H1 (cell line): ENCODE data around the gene KRT3. TPM values are rescaled to one million over a fixed set of nuclear protein-coding genes. Genes with fewer than 3 reads are reported as not detected.

Experiments
- CTCF ChIA-PET: fragments of 300-600 bp; sonication (Branson Sonifier 250); formaldehyde crosslinking; loops from one replicate; lab custom pipeline; 2021; ENCODE audit not compliant: partially characterized antibody; lab: Charles Lee
- POLR2A ChIA-PET: fragments of 300-600 bp; sonication (Branson Sonifier 250); formaldehyde crosslinking; loops from one replicate; lab custom pipeline; 2021; ENCODE audit warnings: inconsistent platforms; ENCODE audit not compliant: partially characterized antibody; lab: Charles Lee
- DNase-seq, 2 experiments: peaks; one replicate each; pipeline versions ENCODE4 v3.0.0 to v3.0.0-alpha.2; 2010 to 2022; ENCODE audit warnings: low spot score in 2 of 2, low read depth in 1 of 2, mixed read lengths in 1 of 2
- FAIRE-seq: peaks from 2 replicates; lab custom pipeline; 2011; peaks lifted over from hg19 to GRCh38; lab: Jason Lieb, UNC
- H2AFZ ChIP-seq: 2 replicates; pipeline ENCODE4 v1.8.1; 2012; ENCODE audit warnings: low read length, inconsistent platforms
- H2AK5ac ChIP-seq: 2 replicates; pipeline ENCODE4 v1.6.1; 2013; ENCODE audit warnings: low read depth, low read length
- H2BK120ac ChIP-seq: replicated peaks from 2 replicates; pipeline ENCODE3; 2013; ENCODE audit warnings: low read depth, low read length, inconsistent platforms
- H2BK12ac ChIP-seq: 2 replicates; pipeline ENCODE4 v1.6.1; 2013; ENCODE audit warnings: low read depth, low read length
- H2BK15ac ChIP-seq: 2 replicates; pipeline ENCODE4 v1.6.1; 2013; ENCODE audit warnings: low read length
- H2BK20ac ChIP-seq: 2 replicates; pipeline ENCODE4 v1.6.1; 2013; ENCODE audit warnings: low read length
- H2BK5ac ChIP-seq: 2 replicates; pipeline ENCODE4 v1.6.1; 2013; ENCODE audit warnings: low read depth, low read length
- H3K14ac ChIP-seq: 2 replicates; pipeline ENCODE4 v1.6.1; 2013; ENCODE audit warnings: inconsistent platforms; ENCODE audit not compliant: insufficient read length
- H3K18ac ChIP-seq: 2 replicates; pipeline ENCODE4 v1.6.1; 2013; ENCODE audit warnings: low read length; ENCODE audit errors: extremely low read depth
- H3K23ac ChIP-seq: 2 replicates; pipeline ENCODE4 v1.6.1; 2013; ENCODE audit warnings: inconsistent platforms; ENCODE audit not compliant: insufficient read length
- H3K23me2 ChIP-seq: 2 replicates; pipeline ENCODE4 v1.6.1; 2013; ENCODE audit warnings: low read depth, low read length
- H3K27ac ChIP-seq: 2 replicates; pipeline ENCODE4 v1.6.1; 2011; ENCODE audit warnings: low read depth, low read length, inconsistent platforms
- H3K27me3 ChIP-seq, 4 experiments: replicated peaks in 1 of 4; 1 replicate in 1 of 4; 2 replicates in 3 of 4; pipeline versions ENCODE4 v1.6.1 to v1.8.1; 2011 to 2013; ENCODE audit warnings: low read length in 3 of 4, mild to moderate bottlenecking in 3 of 4, inconsistent platforms in 2 of 4, mixed read lengths in 2 of 4, moderate library complexity in 1 of 4; ENCODE audit not compliant: control insufficient read depth in 3 of 4, insufficient read depth in 3 of 4; ENCODE audit errors: extremely low read depth in 1 of 4
- H3K36me3 ChIP-seq, 4 experiments: 2 replicates each; pipeline versions ENCODE4 v1.6.1 to v1.8.1; 2011 to 2013; ENCODE audit warnings: mild to moderate bottlenecking in 4 of 4, low read length in 3 of 4, moderate library complexity in 2 of 4, control low read depth in 1 of 4, inconsistent platforms in 1 of 4; ENCODE audit not compliant: insufficient read depth in 4 of 4, control insufficient read depth in 2 of 4
- H3K4ac ChIP-seq: replicated peaks from 2 replicates; pipeline ENCODE3; 2013; ENCODE audit warnings: low read length, low read depth, mixed read lengths, inconsistent platforms; ENCODE audit not compliant: insufficient read length
- H3K4me1 ChIP-seq, 4 experiments: replicated peaks in 1 of 4; 1 replicate in 1 of 4; 2 replicates in 3 of 4; pipeline versions ENCODE4 v1.6.1 to v1.8.1; 2011 to 2013; ENCODE audit warnings: low read length in 3 of 4, inconsistent platforms in 2 of 4, mixed read lengths in 1 of 4; ENCODE audit not compliant: insufficient read depth in 4 of 4, control insufficient read depth in 3 of 4
- H3K4me2 ChIP-seq, 2 experiments: 2 replicates each; pipeline versions ENCODE4 v1.6.1 to v1.8.1; 2011 to 2013; ENCODE audit warnings: low read depth in 2 of 2, low read length in 2 of 2, control low read depth in 1 of 2, inconsistent platforms in 1 of 2, mild to moderate bottlenecking in 1 of 2; ENCODE audit not compliant: insufficient read depth in 1 of 2
- H3K4me3 ChIP-seq, 4 experiments: fragments of 200-600, 300-600 bp in 1 of 4; sonication (generic), shearing (Covaris generic), sonication (Bioruptor Twin) in 1 of 4; 2 replicates each; pipeline versions ENCODE4 v1.5.1 to v1.8.1; 2011 to 2016; ENCODE audit warnings: low read length in 4 of 4, low read depth in 3 of 4, control low read depth in 2 of 4, inconsistent platforms in 2 of 4, mild to moderate bottlenecking in 2 of 4, mixed read lengths in 1 of 4, moderate library complexity in 1 of 4; ENCODE audit not compliant: insufficient read depth in 2 of 4; ENCODE audit errors: extremely low read depth in 1 of 4
- H3K56ac ChIP-seq: replicated peaks from 2 replicates; pipeline ENCODE3; 2013; ENCODE audit warnings: low read depth, mild to moderate bottlenecking, mixed read lengths, low read length, inconsistent platforms; ENCODE audit not compliant: insufficient read length
- H3K79me1 ChIP-seq: 2 replicates; pipeline ENCODE4 v1.6.1; 2013; ENCODE audit warnings: low read depth, low read length, control low read depth
- H3K79me2 ChIP-seq, 2 experiments: 2 replicates each; pipeline versions ENCODE4 v1.6.1 to v1.8.1; 2012 to 2013; ENCODE audit warnings: low read length in 2 of 2, mild to moderate bottlenecking in 2 of 2, inconsistent platforms in 1 of 2; ENCODE audit not compliant: insufficient read depth in 2 of 2, control insufficient read depth in 1 of 2
- H3K9ac ChIP-seq, 4 experiments: replicated peaks in 1 of 4; 1 replicate in 1 of 4; 2 replicates in 3 of 4; pipeline versions ENCODE4 v1.6.1 to v1.8.1; 2011 to 2013; ENCODE audit warnings: low read depth in 3 of 4, low read length in 3 of 4, control low read depth in 2 of 4, mild to moderate bottlenecking in 2 of 4, moderate library complexity in 2 of 4, inconsistent platforms in 1 of 4; ENCODE audit errors: extremely low read depth in 1 of 4
- H3K9me3 ChIP-seq, 2 experiments: 2 replicates each; pipeline versions ENCODE4 v1.6.1 to v1.8.1; 2012 to 2013; ENCODE audit warnings: mild to moderate bottlenecking in 2 of 2, moderate library complexity in 2 of 2, control low read depth in 1 of 2, inconsistent platforms in 1 of 2, low read depth in 1 of 2, low read length in 1 of 2, mixed read lengths in 1 of 2; ENCODE audit not compliant: insufficient read depth in 2 of 2
- H4K20me1 ChIP-seq, 2 experiments: replicated peaks in 1 of 2; 2 replicates each; pipeline versions ENCODE3 to v1.8.1; 2011 to 2013; ENCODE audit warnings: inconsistent platforms in 2 of 2, low read length in 2 of 2, mild to moderate bottlenecking in 1 of 2; ENCODE audit not compliant: insufficient read depth in 2 of 2, control insufficient read depth in 1 of 2
- H4K5ac ChIP-seq: 2 replicates; pipeline ENCODE4 v1.6.1; 2013; ENCODE audit warnings: low read length, low read depth, mixed read lengths, inconsistent platforms; ENCODE audit not compliant: insufficient read length
- H4K8ac ChIP-seq: 2 replicates; pipeline ENCODE4 v1.8.0; 2013; ENCODE audit warnings: mild to moderate bottlenecking, moderate library complexity, low read length, inconsistent platforms; ENCODE audit not compliant: insufficient read depth; ENCODE audit errors: extremely low read depth
- H4K91ac ChIP-seq: replicated peaks from 2 replicates; pipeline ENCODE3; 2013; ENCODE audit warnings: low read length, mixed read lengths, inconsistent platforms; ENCODE audit not compliant: insufficient read length
- BRCA1 ChIP-seq: IDR thresholded peaks from 2 replicates; pipeline ENCODE4 v1.6.1; 2012; ENCODE audit warnings: low read depth, low read length, improper control_type of control experiment
- EGR1 ChIP-seq: IDR thresholded peaks from 2 replicates; pipeline ENCODE4 v1.6.1; 2011; ENCODE audit warnings: low read depth, low read length, borderline replicate concordance
- EP300 ChIP-seq, 2 experiments: IDR thresholded peaks; 1 replicate in 1 of 2; 2 replicates in 1 of 2; pipeline ENCODE4 v1.6.1; 2011 to 2012; ENCODE audit warnings: low read depth in 2 of 2, low read length in 2 of 2, mild to moderate bottlenecking in 2 of 2, borderline replicate concordance in 1 of 2, inconsistent platforms in 1 of 2, moderate library complexity in 1 of 2
- HDAC2 ChIP-seq, 2 experiments: fragments of 300-600 bp in 1 of 2; sonication (generic) in 1 of 2; IDR thresholded peaks; 2 replicates each; pipeline ENCODE4 v1.6.1; 2011 to 2012; ENCODE audit warnings: low read depth in 2 of 2, low read length in 2 of 2, mild to moderate bottlenecking in 2 of 2, moderate library complexity in 2 of 2, borderline replicate concordance in 1 of 2, inconsistent platforms in 1 of 2
- JUND ChIP-seq: IDR thresholded peaks from 2 replicates; pipeline ENCODE4 v1.6.1; 2011; ENCODE audit warnings: mild to moderate bottlenecking, improper control_type of control experiment, low read length
- POLR2AphosphoS5 ChIP-seq: IDR thresholded peaks from 2 replicates; pipeline ENCODE4 v1.6.1; 2011; ENCODE audit warnings: low read depth, low read length
- SP2 ChIP-seq: IDR thresholded peaks from 2 replicates; pipeline ENCODE4 v1.6.1; 2012; ENCODE audit warnings: mild to moderate bottlenecking, low read length, inconsistent platforms
- TAF7 ChIP-seq: optimal IDR thresholded peaks from 2 replicates; pipeline ENCODE3; 2011; ENCODE audit warnings: low read depth, mild to moderate bottlenecking, inconsistent platforms, low read length, moderate library complexity, borderline replicate concordance
- TBP ChIP-seq: IDR thresholded peaks from 2 replicates; pipeline ENCODE4 v1.6.1; 2011; ENCODE audit warnings: low read depth, low read length, improper control_type of control experiment
- USF2 ChIP-seq: IDR thresholded peaks from 2 replicates; pipeline ENCODE4 v1.6.1; 2011; ENCODE audit warnings: low read length, improper control_type of control experiment
- YY1 ChIP-seq: IDR thresholded peaks from 2 replicates; pipeline ENCODE4 v1.6.1; 2011; ENCODE audit warnings: low read depth, mild to moderate bottlenecking, low read length
- WGBS, 2 experiments: shearing (Covaris generic) in 1 of 2; methylation state at CpG; one replicate each; pipeline versions ENCODE4 v1.1.6 to v1.1.7; 2013 to 2015; ENCODE audit warnings: low lambda C conversion rate in 2 of 2, mixed read lengths in 2 of 2, inconsistent platforms in 1 of 2, low coverage in 1 of 2, missing lambda C conversion rate in 1 of 2; ENCODE audit not compliant: insufficient replicate concordance in 2 of 2, insufficient coverage in 1 of 2, insufficient read length in 1 of 2; ENCODE audit errors: extremely low coverage in 1 of 2, missing lambda C conversion rate in 1 of 2; 5-methylcytosine and 5-hydroxymethylcytosine counted together
- polyA plus RNA-seq, 7 experiments: library from polyadenylated mRNA; depleted of rRNA in 3 of 7; stranded (reverse) in 5 of 7; unstranded in 2 of 7; fragments of >200 nt in 5 of 7; fragments of 200-250 nt in 2 of 7; gene quantifications; 1 replicate in 5 of 7; 2 replicates in 1 of 7; 4 replicates in 1 of 7; pipeline versions ENCODE4 v1.2.1 to v1.2.3, GENCODE V29; 2011 to 2013; ENCODE audit warnings: missing spikeins in 2 of 7, mixed read lengths in 2 of 7
- total RNA-seq: library from RNA; stranded (reverse); fragmentation: NEBNext Ultra II Directional; extraction: Animal tissue kit (Norgen Biotek cat#: 25700); gene quantifications from 2 replicates; pipeline ENCODE4 v1.2.1, GENCODE V29; 2021
- TF ChIP-seq, protein P1 (sequence below): IDR thresholded peaks from 2 replicates; pipeline ENCODE4 v1.6.1; 2012; ENCODE audit warnings: low read length, inconsistent platforms

KRT3 gene
- total and polyA plus RNA-seq, 2 of the 8 experiments (the other 6 are each of a cell fraction or from before 2014, with no cell fraction given) = not detected

DNA sequence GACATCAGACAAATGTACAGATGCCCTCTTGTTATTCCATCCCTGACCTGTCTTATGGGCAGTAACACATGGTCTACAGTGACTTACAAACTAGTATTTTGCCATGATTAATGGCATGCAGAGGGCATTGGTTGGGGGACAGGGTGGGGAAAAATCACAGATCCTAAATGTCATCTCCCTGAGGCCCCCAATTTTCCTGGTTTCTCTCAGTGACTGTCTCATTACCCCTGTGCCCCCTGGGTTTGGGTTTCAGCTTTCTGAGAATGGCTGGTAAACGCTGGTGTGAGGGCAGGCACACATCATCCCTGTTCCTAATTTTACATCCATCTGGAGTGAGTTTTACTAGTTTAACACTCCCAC, 28.9 kb downstream of the KRT3 start:
- no peak for DNase-seq
- Histone ChIP-seq H3K4ac (no peak overlapping the region), H4K20me1 (no peaks in the 10 kb centered on the region), H2AFZ (no peak overlapping the region), H2BK120ac (no peak overlapping the region), H2BK12ac (no peak overlapping the region), H3K23ac (no peak overlapping the region), H3K9ac (no peak overlapping the region), H2BK5ac (no peak overlapping the region), H3K79me1 (no peaks in the 10 kb centered on the region), H3K23me2 (no peaks in the 10 kb centered on the region), H2BK20ac (no peak overlapping the region), H4K5ac (no peak overlapping the region), H3K4me2 (no peak overlapping the region), H3K27me3 (no peaks in the 10 kb centered on the region), H2BK15ac (no peak overlapping the region), H2AK5ac (no peak overlapping the region), H4K91ac (no peak overlapping the region), H3K4me3 (no peak overlapping the region), H3K36me3 (no peaks in the 10 kb centered on the region), H3K14ac (no peak overlapping the region), H3K4me1 (no peaks in the 10 kb centered on the region), H3K9me3 (peaks cover 0 to 5% of the 10 kb centered on the region in 2 experiments; a peak in 1 of 4 replicates), H3K56ac (no peak overlapping the region), H4K8ac (no peak overlapping the region), H3K18ac (no peak overlapping the region), H3K79me2 (no peaks in the 10 kb centered on the region), H3K27ac (no peak overlapping the region)
- WGBS, 2 experiments = 57% methylated on average over 1 of the region's 1 CpG; no CpG with 5 or more reads in 1 of the 2 experiments
- FAIRE-seq = no peak
- CTCF ChIA-PET = interaction anchor here (0.7 to 2.0 kb wide), 5 partner anchors 9 to 104 kb away, joined by 3 to 10 read pairs (median 3); no protein-coding TSS in a partner anchor
- POLR2A ChIA-PET = no interaction called here
- no peak for TF ChIP-seq JUND
- no peak for TF ChIP-seq YY1
- TF ChIP-seq POLR2AphosphoS5 = no peak
- no peak for TF ChIP-seq TAF7
- no peak for TF ChIP-seq EP300 (IDR thresholded peaks at IDR 0.05; ENCODE audit: borderline replicate concordance in 1 of 2, low read depth in 2 of 2, low read length in 2 of 2)
- no peak for TF ChIP-seq USF2
- no peak for TF ChIP-seq HDAC2 (IDR thresholded peaks at IDR 0.05; ENCODE audit: borderline replicate concordance in 1 of 2, low read depth in 2 of 2, low read length in 2 of 2)
- TF ChIP-seq SP2 = no peak
- TF ChIP-seq BRCA1 = no peak
- TF ChIP-seq, protein P1, sequence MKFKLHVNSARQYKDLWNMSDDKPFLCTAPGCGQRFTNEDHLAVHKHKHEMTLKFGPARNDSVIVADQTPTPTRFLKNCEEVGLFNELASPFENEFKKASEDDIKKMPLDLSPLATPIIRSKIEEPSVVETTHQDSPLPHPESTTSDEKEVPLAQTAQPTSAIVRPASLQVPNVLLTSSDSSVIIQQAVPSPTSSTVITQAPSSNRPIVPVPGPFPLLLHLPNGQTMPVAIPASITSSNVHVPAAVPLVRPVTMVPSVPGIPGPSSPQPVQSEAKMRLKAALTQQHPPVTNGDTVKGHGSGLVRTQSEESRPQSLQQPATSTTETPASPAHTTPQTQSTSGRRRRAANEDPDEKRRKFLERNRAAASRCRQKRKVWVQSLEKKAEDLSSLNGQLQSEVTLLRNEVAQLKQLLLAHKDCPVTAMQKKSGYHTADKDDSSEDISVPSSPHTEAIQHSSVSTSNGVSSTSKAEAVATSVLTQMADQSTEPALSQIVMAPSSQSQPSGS = no peak
- no peak for TF ChIP-seq TBP
- no peak for TF ChIP-seq EGR1
